Retinal pigment epithelial cell (primary cell): Measurements from ENCODE around the gene ELL3.
"Not testable (repeated sequence)": the region's sequence is repeated elsewhere in the genome, so short reads cannot be mapped to it uniquely, and the experiment has no call there.

Source experiments
- DNase-seq: peaks from one replicate; pipeline ENCODE4 v3.0.0-alpha.2; 2010; ENCODE audit warnings: low read depth
- H3K4me3 ChIP-seq: 2 replicates; pipeline ENCODE4 v1.5.1; 2011; ENCODE audit warnings: mild to moderate bottlenecking, low read length, control low read depth, moderate library complexity
- TF ChIP-seq, protein P1 (sequence below): conservative IDR thresholded peaks from 2 replicates; pipeline ENCODE4 v1.5.1; 2011; ENCODE audit warnings: low read depth, low read length, control low read depth, inconsistent platforms

Gene ELL3

DNA sequence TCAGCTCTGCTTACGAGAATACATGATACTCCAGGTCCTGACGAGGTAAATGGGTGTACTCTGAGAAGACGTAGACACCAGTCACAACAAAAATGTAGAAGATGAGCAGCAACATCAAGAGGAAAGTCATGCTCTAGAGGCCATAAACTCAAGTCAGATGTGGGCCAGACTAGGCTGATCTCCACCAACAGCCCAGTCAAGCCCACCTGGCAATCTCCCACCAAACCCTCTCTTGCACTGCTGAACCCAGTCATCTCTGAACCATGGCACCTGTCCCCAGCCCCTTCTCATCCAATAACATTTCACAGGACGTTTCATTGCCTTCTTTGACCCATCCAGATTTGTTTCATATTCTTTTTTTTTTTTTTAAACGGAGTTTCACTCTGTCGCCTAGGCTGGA lies 41.4 kb downstream of the ELL3 start:
- TF ChIP-seq, protein P1, sequence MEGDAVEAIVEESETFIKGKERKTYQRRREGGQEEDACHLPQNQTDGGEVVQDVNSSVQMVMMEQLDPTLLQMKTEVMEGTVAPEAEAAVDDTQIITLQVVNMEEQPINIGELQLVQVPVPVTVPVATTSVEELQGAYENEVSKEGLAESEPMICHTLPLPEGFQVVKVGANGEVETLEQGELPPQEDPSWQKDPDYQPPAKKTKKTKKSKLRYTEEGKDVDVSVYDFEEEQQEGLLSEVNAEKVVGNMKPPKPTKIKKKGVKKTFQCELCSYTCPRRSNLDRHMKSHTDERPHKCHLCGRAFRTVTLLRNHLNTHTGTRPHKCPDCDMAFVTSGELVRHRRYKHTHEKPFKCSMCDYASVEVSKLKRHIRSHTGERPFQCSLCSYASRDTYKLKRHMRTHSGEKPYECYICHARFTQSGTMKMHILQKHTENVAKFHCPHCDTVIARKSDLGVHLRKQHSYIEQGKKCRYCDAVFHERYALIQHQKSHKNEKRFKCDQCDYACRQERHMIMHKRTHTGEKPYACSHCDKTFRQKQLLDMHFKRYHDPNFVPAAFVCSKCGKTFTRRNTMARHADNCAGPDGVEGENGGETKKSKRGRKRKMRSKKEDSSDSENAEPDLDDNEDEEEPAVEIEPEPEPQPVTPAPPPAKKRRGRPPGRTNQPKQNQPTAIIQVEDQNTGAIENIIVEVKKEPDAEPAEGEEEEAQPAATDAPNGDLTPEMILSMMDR: no peak
- no peak for DNase-seq
- H3K4me3 ChIP-seq: no peak overlapping the region

DNA sequence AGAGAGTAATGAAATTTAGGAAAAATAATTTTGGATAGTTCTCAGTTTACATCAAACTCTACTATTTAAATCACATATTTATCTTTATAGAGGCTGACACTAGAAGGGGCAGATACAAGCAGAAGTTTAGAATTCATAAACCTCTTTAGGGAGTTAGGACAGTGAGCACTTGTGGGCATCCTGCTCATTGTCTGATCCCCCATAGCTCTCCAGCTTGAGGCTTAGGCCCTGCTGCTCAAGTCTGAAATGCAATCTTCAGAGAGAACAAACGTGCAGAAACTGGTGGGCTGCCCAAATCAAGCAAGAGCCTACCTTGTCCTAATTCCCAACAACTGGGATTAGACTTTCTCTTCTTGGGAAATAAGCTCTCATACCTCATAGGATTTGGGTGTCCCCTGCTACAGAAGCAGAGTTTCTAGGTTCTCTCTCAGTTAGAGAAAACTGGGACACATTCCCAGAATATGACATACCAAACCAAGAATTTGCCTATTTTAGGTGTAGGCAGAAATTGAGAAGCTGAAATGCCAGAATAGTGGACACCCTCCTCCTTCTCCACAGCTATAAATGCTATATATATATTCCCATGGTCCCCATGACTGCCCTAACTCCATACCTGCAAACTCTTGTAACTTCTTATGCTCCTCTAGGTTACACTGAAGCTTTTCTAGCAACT lies 48.6 kb downstream of the ELL3 start:
- not testable (repeated sequence) for DNase-seq

DNA sequence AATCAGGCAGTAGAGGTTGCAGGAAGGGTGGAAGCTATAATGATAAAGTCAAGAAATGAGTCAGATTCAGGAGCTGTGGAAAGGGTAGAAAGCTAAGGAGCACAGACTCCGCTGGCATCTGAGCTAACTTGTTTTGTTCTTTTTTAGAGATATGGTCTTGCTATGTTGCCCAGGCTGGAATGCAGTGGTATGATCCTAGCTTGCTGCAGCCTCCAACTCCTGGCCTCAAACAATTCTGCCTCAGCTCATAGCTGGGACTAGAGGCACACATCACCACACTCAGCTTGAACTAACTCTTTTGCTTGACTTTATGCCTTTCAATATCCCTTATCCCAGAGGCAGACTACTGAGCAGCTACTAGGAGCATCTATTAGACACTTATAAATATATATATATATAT lies 50.5 kb downstream of the ELL3 start:
- H3K4me3 ChIP-seq, DNase-seq: not testable (repeated sequence)

More for the DNA sequence above, 48.6 kb downstream of the ELL3 start:
- H3K4me3 ChIP-seq: not testable (repeated sequence)

DNA sequence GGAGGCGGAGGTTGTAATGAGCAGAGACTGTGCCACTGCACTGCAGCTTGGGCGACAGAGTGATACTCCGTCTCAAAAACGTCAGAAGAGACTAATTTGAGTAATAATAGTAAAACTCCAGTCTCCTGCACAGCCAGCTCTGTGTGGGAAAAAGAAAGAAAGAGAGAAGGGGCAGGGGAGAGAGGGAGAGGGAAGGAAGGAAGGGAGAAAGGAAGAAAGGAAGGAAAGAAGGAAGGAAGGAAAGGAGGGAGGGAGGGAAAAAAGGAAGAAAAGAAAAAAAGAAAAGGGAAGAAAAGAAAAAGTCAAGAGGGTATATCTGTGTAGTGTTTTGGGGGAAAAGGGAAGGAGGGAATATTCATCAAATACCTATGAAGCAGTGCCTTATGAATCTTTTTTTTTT lies 53.6 kb downstream of the ELL3 start:
- TF ChIP-seq, protein P1: no peak
- H3K4me3 ChIP-seq: no peak overlapping the region
- DNase-seq: no peak
